PC-9 (cell line): ENCODE measurements around the gene TPTE2. TPM values are rescaled to one million over a fixed set of nuclear protein-coding genes. Genes with fewer than 3 reads are reported as not detected.
"Not testable (repeated sequence)": the region's sequence is repeated elsewhere in the genome, so short reads cannot be mapped to it uniquely, and the experiment has no call there.

Source experiments
- Bru-seq: library from RNA; stranded (reverse); fragments of 400-500 nt; gene quantifications from one replicate; lab custom pipeline; 2021; lab: Mats Ljungman, UMichigan
- BruChase-seq, 2 experiments: library from RNA; stranded (reverse); fragments of 400-500 nt; gene quantifications; one replicate each; lab custom pipeline; 2021; lab: Mats Ljungman, UMichigan
- BruUV-seq: library from RNA; stranded (reverse); fragments of 400-500 nt; replicated peaks from 2 replicates; lab custom pipeline; 2021; lab: Mats Ljungman, UMichigan
- CTCF ChIA-PET: fragments of 300-600 bp; sonication (Branson Sonifier 250); formaldehyde crosslinking; loops from one replicate; lab custom pipeline; 2022; ENCODE audit warnings: antibody characterized with exemption; lab: Charles Lee
- POLR2A ChIA-PET: fragments of 300-600 bp; sonication (Branson Sonifier 250); formaldehyde crosslinking; loops from one replicate; lab custom pipeline; 2022; ENCODE audit warnings: antibody characterized with exemption; ENCODE audit not compliant: unreplicated experiment; lab: Charles Lee
- DNase-seq, 2 experiments: peaks; one replicate each; pipeline versions ENCODE4 v3.0.0 to v3.0.0-alpha.2; 2015 to 2022; ENCODE audit warnings: mixed read lengths in 1 of 2
- H2AFZ ChIP-seq: fragments of 200-600 bp; sonication (generic); 2 replicates; pipeline ENCODE4 v1.8.1; 2017; ENCODE audit warnings: antibody characterized with exemption
- H3F3A ChIP-seq: fragments of 200-600 bp; sonication (generic); 2 replicates; pipeline ENCODE4 v1.8.1; 2017; ENCODE audit warnings: antibody characterized with exemption, mild to moderate bottlenecking, low read depth; ENCODE audit not compliant: insufficient read depth
- H3K27ac ChIP-seq: fragments of 200-600 bp; sonication (generic); 2 replicates; pipeline ENCODE4 v1.6.1; 2016; ENCODE audit warnings: mixed run types
- H3K27me3 ChIP-seq: fragments of 200-600 bp; sonication (generic); 2 replicates; pipeline ENCODE4 v1.6.1; 2016; ENCODE audit warnings: low read depth, mixed run types; ENCODE audit not compliant: insufficient read depth
- H3K36me3 ChIP-seq: fragments of 200-600 bp; sonication (generic); 2 replicates; pipeline ENCODE4 v1.6.1; 2016; ENCODE audit warnings: low read depth, mixed run types
- H3K4me1 ChIP-seq: fragments of 200-600 bp; sonication (generic); replicated peaks from 2 replicates; pipeline ENCODE4 v1.6.1; 2016; ENCODE audit warnings: mixed run types; ENCODE audit not compliant: insufficient read depth
- H3K4me2 ChIP-seq: fragments of 200-600 bp; sonication (generic); 2 replicates; pipeline ENCODE4 v1.6.1; 2017; ENCODE audit warnings: mixed run types
- H3K4me3 ChIP-seq: fragments of 200-600 bp; sonication (generic); 2 replicates; pipeline ENCODE4 v1.6.1; 2016; ENCODE audit warnings: mixed run types
- H3K79me2 ChIP-seq: fragments of 200-600 bp; sonication (generic); 2 replicates; pipeline ENCODE4 v1.6.1; 2017; ENCODE audit warnings: low read depth, mixed run types
- H3K9me2 ChIP-seq: fragments of 200-600 bp; sonication (generic); 2 replicates; pipeline ENCODE4 v1.8.1; 2017; ENCODE audit warnings: mild to moderate bottlenecking; ENCODE audit not compliant: insufficient read depth
- H3K9me3 ChIP-seq: fragments of 200-600 bp; sonication (generic); 2 replicates; pipeline ENCODE4 v1.8.1; 2016; ENCODE audit warnings: low read depth; ENCODE audit not compliant: insufficient read depth
- H4K20me1 ChIP-seq: fragments of 200-600 bp; sonication (generic); 2 replicates; pipeline ENCODE4 v1.8.1; 2017; ENCODE audit not compliant: insufficient read depth
- EZH2 ChIP-seq: fragments of 200-600 bp; sonication (generic); IDR thresholded peaks from 2 replicates; pipeline ENCODE4 v1.8.0; 2017; ENCODE audit warnings: antibody characterized with exemption, low read depth
- intact Hi-C: fragments of 100-400 bp; cut with micrococcal nuclease; formaldehyde crosslinking; loops from one replicate; pipeline ENCODE4 v1.10.0; 2022; ENCODE audit not compliant: unreplicated experiment
- long read RNA-seq: library from polyadenylated mRNA; stranded (forward); transcript quantifications from one replicate; pipeline ENCODE4 v2.0.0, GENCODE V29; 2022
- total RNA-seq: library from RNA; stranded (reverse); gene quantifications from 2 replicates; pipeline ENCODE4 v1.2.3, GENCODE V29; 2021
- TF ChIP-seq, protein P1 (sequence below): fragments of 200-600 bp; sonication (generic); conservative IDR thresholded peaks from 2 replicates; pipeline ENCODE4 v1.6.1; 2017; ENCODE audit warnings: mixed run types, antibody characterized with exemption, mild to moderate bottlenecking, moderate library complexity

TPTE2 gene
- not detected in 2 replicates for total RNA-seq
- percentile 16 among the genes with signal in this experiment for Bru-seq, nascent RNA
- BruChase-seq, experiment 1, labeled RNA remaining after a 2-hour chase: percentile 34 among the genes with signal in this experiment
- BruChase-seq, experiment 2, labeled RNA remaining after a 6-hour chase: percentile 13 among the genes with signal in this experiment
- long read RNA-seq: 0 reads

GRCh38 chr13:19561127-19561582 is at the start of gene TPTE2:
TPTE2 (minus strand) TSS chr13:19561532; CDS start chr13:19503234, 58,298 bp downstream.
- H3K4me3 ChIP-seq, CTCF ChIA-PET, H3K9me3 ChIP-seq: not testable (repeated sequence)

DNA sequence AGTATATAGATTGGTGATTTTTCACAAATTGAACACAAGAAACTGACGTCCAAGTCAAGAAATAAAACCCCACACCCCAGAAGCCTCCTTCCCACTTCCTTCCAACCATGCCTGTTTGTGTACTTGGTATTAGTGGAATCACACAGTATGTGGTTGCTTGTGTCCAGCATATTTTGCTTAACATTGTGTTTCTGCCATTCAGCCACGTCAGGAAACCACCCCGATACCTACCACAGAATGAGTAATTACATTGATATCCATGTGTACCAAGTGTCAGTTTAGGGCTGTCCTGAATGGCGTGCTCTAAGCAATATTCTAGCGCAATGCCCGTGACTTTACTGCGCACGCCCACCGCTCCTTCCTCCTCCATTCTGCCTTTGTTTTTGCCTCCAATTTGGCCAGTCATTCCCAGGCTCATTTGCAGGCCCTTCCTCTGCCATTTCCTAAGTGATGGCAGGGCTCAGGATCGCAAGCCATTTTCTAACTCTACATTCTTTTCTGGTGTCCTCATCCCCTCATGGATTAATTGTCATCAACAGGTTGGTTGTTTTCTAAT is 46.3 kb upstream of the TPTE2 start:
- H4K20me1 ChIP-seq: no peaks in the 10 kb centered on the region
- H3K9me2 ChIP-seq: no peaks in the 10 kb centered on the region
- BruUV-seq: no TSS peak
- ChIA-PET POLR2A (no interaction called here), CTCF (no interaction called here)
- DNase-seq: peak in 1 of 2 experiments; percentile 50
- no peak overlapping the region for H3K4me2 ChIP-seq
- H3K36me3 ChIP-seq: peaks cover 3% of the 10 kb centered on the region; the same call in 1 of the 2 replicates
- H3F3A ChIP-seq: peaks cover 9% of the 10 kb centered on the region; the same call in 1 of the 2 replicates
- H3K9me3 ChIP-seq: no peaks in the 10 kb centered on the region
- TF ChIP-seq EZH2: no peak
- TF ChIP-seq, protein P1, sequence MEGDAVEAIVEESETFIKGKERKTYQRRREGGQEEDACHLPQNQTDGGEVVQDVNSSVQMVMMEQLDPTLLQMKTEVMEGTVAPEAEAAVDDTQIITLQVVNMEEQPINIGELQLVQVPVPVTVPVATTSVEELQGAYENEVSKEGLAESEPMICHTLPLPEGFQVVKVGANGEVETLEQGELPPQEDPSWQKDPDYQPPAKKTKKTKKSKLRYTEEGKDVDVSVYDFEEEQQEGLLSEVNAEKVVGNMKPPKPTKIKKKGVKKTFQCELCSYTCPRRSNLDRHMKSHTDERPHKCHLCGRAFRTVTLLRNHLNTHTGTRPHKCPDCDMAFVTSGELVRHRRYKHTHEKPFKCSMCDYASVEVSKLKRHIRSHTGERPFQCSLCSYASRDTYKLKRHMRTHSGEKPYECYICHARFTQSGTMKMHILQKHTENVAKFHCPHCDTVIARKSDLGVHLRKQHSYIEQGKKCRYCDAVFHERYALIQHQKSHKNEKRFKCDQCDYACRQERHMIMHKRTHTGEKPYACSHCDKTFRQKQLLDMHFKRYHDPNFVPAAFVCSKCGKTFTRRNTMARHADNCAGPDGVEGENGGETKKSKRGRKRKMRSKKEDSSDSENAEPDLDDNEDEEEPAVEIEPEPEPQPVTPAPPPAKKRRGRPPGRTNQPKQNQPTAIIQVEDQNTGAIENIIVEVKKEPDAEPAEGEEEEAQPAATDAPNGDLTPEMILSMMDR: no peak
- no peak overlapping the region for H3K4me3 ChIP-seq
- H3K79me2 ChIP-seq: peaks cover 18% of the 10 kb centered on the region
- H2AFZ ChIP-seq: no peak overlapping the region
- intact Hi-C loops: loop anchor here (10.0 kb wide), 3 partner anchors 257 to 517 kb away; partner anchors contain the start of genes ZMYM2 and ZMYM5
- H3K27ac ChIP-seq: no peak overlapping the region
- H3K27me3 ChIP-seq: no peaks in the 10 kb centered on the region
- H3K4me1 ChIP-seq: peaks cover 13% of the 10 kb centered on the region

More at GRCh38 chr13:19561127-19561582, at the start of gene TPTE2:
- H3K4me2 ChIP-seq, H2AFZ ChIP-seq, POLR2A ChIA-PET, H3K9me2 ChIP-seq, BruUV-seq, H3K36me3 ChIP-seq, H3K27me3 ChIP-seq, DNase-seq, H3F3A ChIP-seq, H3K79me2 ChIP-seq, intact Hi-C loops, H3K4me1 ChIP-seq, H3K27ac ChIP-seq, H4K20me1 ChIP-seq: not testable (repeated sequence)

- Histone ChIP-seq H3K27me3 (no peaks in the 10 kb centered on the region), H3K27ac (no peak overlapping the region), H4K20me1 (no peaks in the 10 kb centered on the region), H3K4me1 (peaks cover 13% of the 10 kb centered on the region), H3K9me3 (no peaks in the 10 kb centered on the region), H3K4me3 (no peak overlapping the region), H3K4me2 (no peak overlapping the region), H2AFZ (no peak overlapping the region), H3K36me3 (peaks cover 3% of the 10 kb centered on the region; the same call in 1 of the 2 replicates), H3F3A (peaks cover 9% of the 10 kb centered on the region; the same call in 1 of the 2 replicates), H3K79me2 (peaks cover 18% of the 10 kb centered on the region), H3K9me2 (no peaks in the 10 kb centered on the region)
- no peak for DNase-seq
- ChIA-PET POLR2A (no interaction called here), CTCF (no interaction called here)
- no TSS peak for BruUV-seq
- TF ChIP-seq, protein P1: no peak
- TF ChIP-seq EZH2: no peak
- intact Hi-C loops: loop anchor here (10.0 kb wide), 3 partner anchors 258 to 518 kb away; partner anchors contain the start of genes ZMYM2 and ZMYM5
Observed at GRCh38 chr13:19606737-19607136, 45.4 kb upstream of the TPTE2 start.
